SK-N-SH (cell line): Measurements from ENCODE around the gene GHRL. TPM values are rescaled to one million over a fixed set of nuclear protein-coding genes. Genes with fewer than 3 reads are reported as not detected.

Experiments
- CTCF ChIA-PET: fragments of 300-600, 350-600 bp; formaldehyde crosslinking; extraction: SDS; loops from one replicate; lab custom pipeline; 2021; lab: Yijun Ruan, JAX
- POLR2A ChIA-PET: fragments of 350-600 bp; sonication (Branson Sonifier 250); formaldehyde crosslinking; extraction: SDS; loops from one replicate; lab custom pipeline; 2020; ENCODE audit warnings: antibody characterized with exemption, inconsistent platforms; lab: Yijun Ruan, JAX
- DNase-seq: peaks from one replicate; pipeline ENCODE4 v3.0.0; 2012
- H2AFZ ChIP-seq: fragments of 200-600 bp; sonication (generic); 2 replicates; pipeline ENCODE4 v1.8.1; 2016; ENCODE audit warnings: antibody characterized with exemption, mild to moderate bottlenecking, low read depth
- H3F3A ChIP-seq: fragments of 200-600 bp; sonication (generic); replicated peaks from 2 replicates; pipeline ENCODE3; 2016; ENCODE audit warnings: antibody characterized with exemption, mild to moderate bottlenecking; ENCODE audit not compliant: insufficient read depth
- H3K27ac ChIP-seq, 2 experiments: fragments of 200-500 bp in 1 of 2; fragments of 200-600 bp in 1 of 2; sonication (Bioruptor generic) in 1 of 2; sonication (generic), shearing (Covaris generic) in 1 of 2; 2 replicates each; pipeline versions ENCODE4 v1.5.1 to v1.6.1; 2014 to 2016; ENCODE audit warnings: low read depth in 2 of 2, inconsistent platforms in 1 of 2, low read length in 1 of 2, mild to moderate bottlenecking in 1 of 2, mixed read lengths in 1 of 2
- H3K27me3 ChIP-seq: fragments of 200-600 bp; sonication (generic), shearing (Covaris generic); 2 replicates; pipeline ENCODE4 v1.6.1; 2016; ENCODE audit warnings: mixed run types; ENCODE audit not compliant: insufficient read depth
- H3K36me3 ChIP-seq, 2 experiments: fragments of 200-500 bp in 1 of 2; fragments of 200-600 bp in 1 of 2; sonication (Bioruptor generic) in 1 of 2; sonication (generic) in 1 of 2; replicated peaks in 1 of 2; 2 replicates each; pipeline versions ENCODE3 to v1.5.1; 2014 to 2016; ENCODE audit warnings: low read length in 1 of 2, mild to moderate bottlenecking in 1 of 2; ENCODE audit not compliant: insufficient read depth in 2 of 2, control insufficient read depth in 1 of 2
- H3K4me1 ChIP-seq, 2 experiments: fragments of 200-500 bp in 1 of 2; fragments of 200-600 bp in 1 of 2; sonication (Bioruptor generic) in 1 of 2; sonication (generic), shearing (Covaris generic) in 1 of 2; 2 replicates each; pipeline versions ENCODE4 v1.5.1 to v1.6.1; 2014 to 2016; ENCODE audit warnings: low read depth in 1 of 2, low read length in 1 of 2, mixed run types in 1 of 2; ENCODE audit not compliant: insufficient read depth in 2 of 2, control insufficient read depth in 1 of 2
- H3K4me2 ChIP-seq: fragments of 200-600 bp; sonication (generic), shearing (Covaris generic); 2 replicates; pipeline ENCODE4 v1.6.1; 2017; ENCODE audit warnings: mixed run types
- H3K4me3 ChIP-seq, 2 experiments: fragments of 200-500 bp in 1 of 2; fragments of 200-600 bp in 1 of 2; sonication (Bioruptor generic) in 1 of 2; sonication (generic), shearing (Covaris generic) in 1 of 2; 2 replicates each; pipeline versions ENCODE4 v1.5.1 to v1.8.1; 2014 to 2016; ENCODE audit warnings: low read depth in 2 of 2, inconsistent platforms in 1 of 2, low read length in 1 of 2, mild to moderate bottlenecking in 1 of 2, mixed read lengths in 1 of 2, moderate library complexity in 1 of 2
- H3K79me2 ChIP-seq: fragments of 200-600 bp; sonication (generic); 2 replicates; pipeline ENCODE4 v1.8.1; 2017; ENCODE audit warnings: mild to moderate bottlenecking; ENCODE audit not compliant: insufficient read depth
- H3K9ac ChIP-seq: fragments of 200-600 bp; sonication (generic); 2 replicates; pipeline ENCODE4 v1.6.1; 2017; ENCODE audit warnings: mixed run types
- H3K9me2 ChIP-seq: fragments of 200-600 bp; sonication (generic); 2 replicates; pipeline ENCODE4 v1.6.1; 2017; ENCODE audit warnings: mixed run types
- H3K9me3 ChIP-seq: fragments of 200-600 bp; sonication (generic); 2 replicates; pipeline ENCODE4 v1.6.1; 2017; ENCODE audit warnings: mixed run types, mild to moderate bottlenecking, moderate library complexity
- H4K20me1 ChIP-seq: fragments of 200-600 bp; sonication (generic); 2 replicates; pipeline ENCODE4 v1.6.1; 2017; ENCODE audit warnings: mild to moderate bottlenecking, mixed run types; ENCODE audit not compliant: insufficient read depth
- CTCF ChIP-seq: fragments of 200-600 bp; sonication (generic); IDR thresholded peaks from 2 replicates; pipeline ENCODE4 v1.6.1; 2017; ENCODE audit warnings: antibody characterized with exemption, mild to moderate bottlenecking, moderate library complexity
- ELF1 ChIP-seq: IDR thresholded peaks from 2 replicates; pipeline ENCODE4 v1.4.0; 2012
- EP300 ChIP-seq, 2 experiments: IDR thresholded peaks; 2 replicates each; pipeline versions ENCODE4 v1.4.0 to v1.6.1; 2012; ENCODE audit warnings: borderline replicate concordance in 1 of 2, low read depth in 1 of 2, low read length in 1 of 2
- FOSL2 ChIP-seq: IDR thresholded peaks from 2 replicates; pipeline ENCODE4 v1.4.0; 2012; ENCODE audit warnings: low read depth, mild to moderate bottlenecking, moderate library complexity, borderline replicate concordance
- FOXJ3 ChIP-seq: sonication (generic); formaldehyde crosslinking; IDR thresholded peaks from 2 replicates; pipeline ENCODE4 v1.5.1; 2020; ENCODE audit warnings: mild to moderate bottlenecking, missing genetic modification reagents
- GABPA ChIP-seq: IDR thresholded peaks from 2 replicates; pipeline ENCODE4 v1.4.0; 2012; ENCODE audit warnings: low read depth, mild to moderate bottlenecking
- GATA2 ChIP-seq: sonication (generic); formaldehyde crosslinking; IDR thresholded peaks from 2 replicates; pipeline ENCODE4 v1.5.0; 2020; ENCODE audit warnings: mild to moderate bottlenecking, missing genetic modification reagents
- IRF3 ChIP-seq: fragments of 150-350 bp; IDR thresholded peaks from 2 replicates; pipeline ENCODE4 v1.6.1; 2016; ENCODE audit warnings: mild to moderate bottlenecking, low read depth, low read length
- MEF2A ChIP-seq: IDR thresholded peaks from 2 replicates; pipeline ENCODE4 v1.4.0; 2012; ENCODE audit warnings: low read depth, borderline replicate concordance
- MXI1 ChIP-seq: IDR thresholded peaks from 2 replicates; pipeline ENCODE4 v1.6.1; 2012; ENCODE audit warnings: mild to moderate bottlenecking, low read depth, low read length, improper control_type of control experiment
- NFIC ChIP-seq: IDR thresholded peaks from 2 replicates; pipeline ENCODE4 v1.4.0; 2012; ENCODE audit warnings: borderline replicate concordance
- NRF1 ChIP-seq: IDR thresholded peaks from 2 replicates; pipeline ENCODE4 v1.6.1; 2012; ENCODE audit warnings: low read depth, mild to moderate bottlenecking, low read length
- RXRA ChIP-seq: IDR thresholded peaks from 2 replicates; pipeline ENCODE4 v1.4.0; 2012; ENCODE audit warnings: low read depth, mild to moderate bottlenecking, borderline replicate concordance
- TCF12 ChIP-seq: IDR thresholded peaks from 2 replicates; pipeline ENCODE4 v1.4.0; 2012
- ZBTB33 ChIP-seq: IDR thresholded peaks from 2 replicates; pipeline ENCODE4 v1.4.0; 2012; ENCODE audit warnings: low read depth, borderline replicate concordance
- WGBS: methylation state at CpG from one replicate; pipeline ENCODE4 v1.1.6; 2017; ENCODE audit warnings: low lambda C conversion rate; 5-methylcytosine and 5-hydroxymethylcytosine counted together
- polyA plus RNA-seq, 3 experiments: library from polyadenylated mRNA; depleted of rRNA; stranded (reverse); fragments of >200 nt; gene quantifications; 2 replicates each; pipeline ENCODE4 v1.2.3, GENCODE V29; 2012
- TF ChIP-seq, protein P1 (sequence below): IDR thresholded peaks from 2 replicates; pipeline ENCODE4 v1.4.0; 2012; ENCODE audit warnings: low read depth, borderline replicate concordance
- TF ChIP-seq, protein P2 (sequence below): IDR thresholded peaks from 2 replicates; pipeline ENCODE4 v1.4.0; 2012; ENCODE audit warnings: low read depth

Gene GHRL
- polyA plus RNA-seq, 1 of the 3 experiments (the other 2 are of a cell fraction) = not detected

GRCh38 chr3:10335190-10335738 is 42.5 kb upstream of the GHRL start (continued):
- no peak for TF ChIP-seq ZBTB33
- TF ChIP-seq FOSL2 = no peak
- TF ChIP-seq MEF2A = no peak
- no peak for TF ChIP-seq IRF3
- no peak for TF ChIP-seq ELF1
- TF ChIP-seq FOXJ3 (CRISPR knock-in tag) = no peak
- no peak for TF ChIP-seq CTCF
- TF ChIP-seq, protein P1, sequence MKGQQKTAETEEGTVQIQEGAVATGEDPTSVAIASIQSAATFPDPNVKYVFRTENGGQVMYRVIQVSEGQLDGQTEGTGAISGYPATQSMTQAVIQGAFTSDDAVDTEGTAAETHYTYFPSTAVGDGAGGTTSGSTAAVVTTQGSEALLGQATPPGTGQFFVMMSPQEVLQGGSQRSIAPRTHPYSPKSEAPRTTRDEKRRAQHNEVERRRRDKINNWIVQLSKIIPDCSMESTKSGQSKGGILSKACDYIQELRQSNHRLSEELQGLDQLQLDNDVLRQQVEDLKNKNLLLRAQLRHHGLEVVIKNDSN = no peak
- no peak for TF ChIP-seq NRF1

- no peaks in the 10 kb centered on the region for H4K20me1 ChIP-seq
- H3K4me3 ChIP-seq = no peak overlapping the region
- no peak for DNase-seq
- TF ChIP-seq MXI1 = no peak
- no peak for TF ChIP-seq NRF1
- no peak for TF ChIP-seq TCF12
- TF ChIP-seq GATA2 (CRISPR knock-in tag) = no peak
- TF ChIP-seq, protein P2, sequence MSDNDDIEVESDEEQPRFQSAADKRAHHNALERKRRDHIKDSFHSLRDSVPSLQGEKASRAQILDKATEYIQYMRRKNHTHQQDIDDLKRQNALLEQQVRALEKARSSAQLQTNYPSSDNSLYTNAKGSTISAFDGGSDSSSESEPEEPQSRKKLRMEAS = no peak
- TF ChIP-seq RXRA = no peak
- no peak for TF ChIP-seq NFIC
- TF ChIP-seq ZBTB33 = no peak
- no peak for TF ChIP-seq GABPA
- TF ChIP-seq EP300 (IDR thresholded peaks at IDR 0.05; ENCODE audit: borderline replicate concordance in 1 of 2, low read depth in 1 of 2, low read length in 1 of 2) = no peak
- no peaks in the 10 kb centered on the region for H3K79me2 ChIP-seq
- H3K9me3 ChIP-seq = no peaks in the 10 kb centered on the region
- H3K4me2 ChIP-seq = no peak overlapping the region
- no peaks in the 10 kb centered on the region for H3K36me3 ChIP-seq
- H3K9ac ChIP-seq = no peak overlapping the region
- H3K4me1 ChIP-seq = no peaks in the 10 kb centered on the region
- POLR2A ChIA-PET = no interaction called here
- peaks cover 32% of the 10 kb centered on the region; the same call in 1 of the 2 replicates for H3K27me3 ChIP-seq
- CTCF ChIA-PET = interaction anchor here (0.8 to 2.7 kb wide), 5 partner anchors 10 to 404 kb away, joined by 3 to 19 read pairs (median 3); partner anchors contain the start of gene SEC13
- H3K27ac ChIP-seq = no peak overlapping the region
- H2AFZ ChIP-seq = no peak overlapping the region
- no peaks in the 10 kb centered on the region for H3F3A ChIP-seq
- no peaks in the 10 kb centered on the region for H3K9me2 ChIP-seq
- WGBS = 67% methylated on average over 12 of the region's 12 CpGs
Observed at GRCh38 chr3:10334459-10334858, 41.7 kb upstream of the GHRL start.
